ENCODE data around the gene PET100.

GRCh38 chr19:7676376-7676775 is 46.8 kb downstream of the PET100 start:
- TF ChIP-seq CTCF (conservative IDR thresholded peaks at IDR 0.05; ENCODE audit: low read depth in 2 of 2) (no peak), EZH2phosphoT487 (IDR thresholded peaks at IDR 0.05; ENCODE audit: unreplicated experiment) (no peak), POLR2AphosphoS5 (IDR thresholded peaks at IDR 0.05; ENCODE audit: low read depth) (no peak), EZH2 (IDR thresholded peaks at IDR 0.05; ENCODE audit: low read depth, unreplicated experiment) (no peak), JUNB (IDR thresholded peaks at IDR 0.05; ENCODE audit: unreplicated experiment) (no peak), REST (IDR thresholded peaks at IDR 0.05; ENCODE audit: unreplicated experiment) (no peak), CREB1 (CRISPR knock-in tag; IDR thresholded peaks at IDR 0.05; ENCODE audit: low read depth) (no peak), ETS1 (IDR thresholded peaks at IDR 0.05) (no peak)
